Liver (tissue), 9 donors: Measurements from ENCODE around the gene XDH. TPM values are rescaled to one million over a fixed set of nuclear protein-coding genes. Genes with fewer than 3 reads are reported as not detected.

Experiments
- DNase-seq: peaks from one replicate; pipeline ENCODE4 v3.0.0-alpha.2; 2017; ENCODE audit warnings: low spot score
- H3K27ac ChIP-seq, 2 donors: one replicate each; pipeline ENCODE4 v1.7.0; 2013; ENCODE audit warnings: inconsistent platforms in 2 of 2, low read length in 2 of 2, control low read depth in 1 of 2, low read depth in 1 of 2, mild to moderate bottlenecking in 1 of 2
- H3K27me3 ChIP-seq, 4 donors: one replicate each; pipeline versions ENCODE4 v1.6.1 to v1.7.0; 2013; ENCODE audit warnings: low read length in 3 of 4, inconsistent platforms in 1 of 4, mild to moderate bottlenecking in 1 of 4, moderate library complexity in 1 of 4; ENCODE audit not compliant: control insufficient read depth in 4 of 4, insufficient read depth in 4 of 4
- H3K36me3 ChIP-seq, 4 donors: one replicate each; pipeline versions ENCODE4 v1.6.1 to v1.7.0; 2013; ENCODE audit warnings: low read length in 3 of 4, mild to moderate bottlenecking in 3 of 4, low read depth in 1 of 4, moderate library complexity in 1 of 4; ENCODE audit not compliant: control insufficient read depth in 4 of 4, insufficient read depth in 3 of 4
- H3K4me1 ChIP-seq, 4 donors: one replicate each; pipeline versions ENCODE4 v1.6.1 to v1.7.0; 2013; ENCODE audit warnings: low read length in 3 of 4, mild to moderate bottlenecking in 3 of 4, moderate library complexity in 1 of 4; ENCODE audit not compliant: control insufficient read depth in 4 of 4, insufficient read depth in 4 of 4
- H3K4me3 ChIP-seq, 3 donors: one replicate each; pipeline versions ENCODE4 v1.6.1 to v1.7.0; 2013; ENCODE audit warnings: low read length in 3 of 3, control low read depth in 1 of 3, low read depth in 1 of 3, mild to moderate bottlenecking in 1 of 3
- H3K9ac ChIP-seq, 2 donors: one replicate each; pipeline ENCODE4 v1.7.0; 2013; ENCODE audit warnings: low read length in 2 of 2, mild to moderate bottlenecking in 2 of 2, moderate library complexity in 2 of 2, control low read depth in 1 of 2, low read depth in 1 of 2
- H3K9me3 ChIP-seq, 4 donors: one replicate each; pipeline versions ENCODE4 v1.6.1 to v1.7.0; 2013; ENCODE audit warnings: low read length in 3 of 4; ENCODE audit not compliant: control insufficient read depth in 4 of 4
- CTCF ChIP-seq: fragments of 150-350 bp; IDR thresholded peaks from 2 replicates; pipeline ENCODE4 v1.5.1; 2017; ENCODE audit warnings: improper control_type of control experiment, low read depth, low read length; ENCODE audit not compliant: missing input control
- EGR1 ChIP-seq, 2 donors: IDR thresholded peaks; 2 replicates each; pipeline ENCODE4 v1.6.1; 2016 to 2018; ENCODE audit warnings: antibody characterized with exemption in 2 of 2, low read depth in 2 of 2
- FOXA1 ChIP-seq: IDR thresholded peaks from 2 replicates; pipeline ENCODE4 v1.6.1; 2016; ENCODE audit warnings: antibody characterized with exemption
- FOXA2 ChIP-seq: IDR thresholded peaks from 2 replicates; pipeline ENCODE4 v1.6.1; 2016; ENCODE audit warnings: antibody characterized with exemption
- GABPA ChIP-seq, 2 donors: IDR thresholded peaks in 1 of 2; conservative IDR thresholded peaks in 1 of 2; 2 replicates each; pipeline ENCODE4 v1.6.1; 2016; ENCODE audit warnings: antibody characterized with exemption in 2 of 2, mild to moderate bottlenecking in 1 of 2, moderate library complexity in 1 of 2
- HNF4A ChIP-seq, 2 donors: conservative IDR thresholded peaks; 2 replicates each; pipeline ENCODE4 v1.6.1; 2016; ENCODE audit warnings: antibody characterized with exemption in 2 of 2, mild to moderate bottlenecking in 2 of 2
- HNF4G ChIP-seq: IDR thresholded peaks from 2 replicates; pipeline ENCODE4 v1.6.1; 2016; ENCODE audit warnings: antibody characterized with exemption
- JUND ChIP-seq, 2 donors: IDR thresholded peaks; 2 replicates each; pipeline ENCODE4 v1.6.1; 2016; ENCODE audit warnings: antibody characterized with exemption in 2 of 2
- NR2F2 ChIP-seq: IDR thresholded peaks from 2 replicates; pipeline ENCODE4 v1.6.1; 2016; ENCODE audit warnings: antibody characterized with exemption
- RAD21 ChIP-seq, 2 donors: IDR thresholded peaks; 2 replicates each; pipeline ENCODE4 v1.6.1; 2016; ENCODE audit warnings: antibody characterized with exemption in 2 of 2, mild to moderate bottlenecking in 2 of 2
- RXRA ChIP-seq, 2 donors: IDR thresholded peaks; 2 replicates each; pipeline ENCODE4 v1.6.1; 2017 to 2018; ENCODE audit warnings: antibody characterized with exemption in 2 of 2, mild to moderate bottlenecking in 1 of 2
- SP1 ChIP-seq: IDR thresholded peaks from 2 replicates; pipeline ENCODE4 v1.6.1; 2018; ENCODE audit warnings: antibody characterized with exemption, mild to moderate bottlenecking
- TAF1 ChIP-seq: conservative IDR thresholded peaks from 2 replicates; pipeline ENCODE4 v1.6.1; 2016; ENCODE audit warnings: antibody characterized with exemption, mild to moderate bottlenecking
- YY1 ChIP-seq: IDR thresholded peaks from 2 replicates; pipeline ENCODE4 v1.6.1; 2016; ENCODE audit warnings: antibody characterized with exemption, mild to moderate bottlenecking
- ZBTB33 ChIP-seq: IDR thresholded peaks from 2 replicates; pipeline ENCODE4 v1.6.1; 2016; ENCODE audit warnings: antibody characterized with exemption
- WGBS: extraction: QIAGEN DNeasy Blood & Tissue Kit; methylation state at CpG from one replicate; pipeline ENCODE4 v1.1.7; 2013; 5-methylcytosine and 5-hydroxymethylcytosine counted together
- polyA plus RNA-seq, 2 donors: library from polyadenylated mRNA; stranded (reverse) in 1 of 2; unstranded in 1 of 2; fragments of 200-250 nt in 1 of 2; fragments of >200 nt in 1 of 2; fragmentation: Nextera tagmentation in 1 of 2; extraction: Ambion mirVana in 1 of 2; gene quantifications; one replicate each; pipeline versions ENCODE4 v1.2.1 to v1.2.3, GENCODE V29; 2013 to 2015
- total RNA-seq, 2 donors: library from RNA; depleted of rRNA; stranded (reverse); fragments of >200 nt; gene quantifications; one replicate each; pipeline ENCODE4 v1.2.3, GENCODE V29; 2014
- TF ChIP-seq, protein P1 (sequence below): IDR thresholded peaks from 2 replicates; pipeline ENCODE4 v1.6.1; 2016; ENCODE audit warnings: antibody characterized with exemption
- TF ChIP-seq, protein P2 (sequence below): IDR thresholded peaks from 2 replicates; pipeline ENCODE4 v1.6.1; 2016; ENCODE audit warnings: antibody characterized with exemption, mild to moderate bottlenecking
- TF ChIP-seq, protein P3 (sequence below): IDR thresholded peaks from 2 replicates; pipeline ENCODE4 v1.6.1; 2016; ENCODE audit warnings: antibody characterized with exemption
- donor health status: healthy.
- donor health status: healthy.
- donor health status: healthy.
- donor health status: healthy.
- donor health status: healthy.

The XDH gene
- total and polyA plus RNA-seq, 4 donors = 6.8 to 76.6 (median 12.0) TPM

DNA sequence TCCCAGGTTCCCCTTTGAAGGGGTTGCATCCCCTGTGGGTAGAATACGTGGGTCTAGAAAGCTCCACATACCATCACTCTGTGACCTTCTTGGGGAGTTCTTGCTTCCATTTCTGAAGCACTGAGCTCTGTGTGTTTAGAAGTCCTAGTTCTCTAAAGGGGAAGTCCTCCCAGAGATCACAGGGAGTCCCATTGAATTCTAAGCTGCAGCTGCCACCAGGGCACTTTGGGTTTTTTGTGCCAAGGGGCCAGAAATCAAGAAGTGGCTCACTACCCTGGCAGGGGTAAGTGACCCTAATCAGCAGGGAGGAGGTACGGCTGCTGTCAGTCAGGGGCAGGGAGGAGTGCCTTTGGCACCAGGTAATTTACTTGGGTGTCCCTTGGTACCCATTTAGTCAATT lies 109.7 kb downstream of the XDH start:
- H3K9me3 ChIP-seq = peaks cover 0 to 3% (median 0%) of the 10 kb centered on the region in 4 donors
- H3K4me3 ChIP-seq = no peak overlapping the region
- TF ChIP-seq EGR1 (IDR thresholded peaks at IDR 0.05; ENCODE audit: low read depth in 2 of 2) (no peak), CTCF (no peak), NR2F2 (no peak), HNF4A (conservative IDR thresholded peaks at IDR 0.05) (no peak), YY1 (no peak), TAF1 (no peak), FOXA1 (no peak), ZBTB33 (no peak), SP1 (no peak), JUND (IDR thresholded peaks at IDR 0.05) (no peak), HNF4G (no peak), GABPA (IDR thresholded peaks at IDR 0.05 in 1 of 2, conservative IDR thresholded peaks at IDR 0.05 in 1 of 2) (no peak)
- H3K27me3 ChIP-seq = no peaks in the 10 kb centered on the region
- H3K27ac ChIP-seq = no peak overlapping the region
- DNase-seq = peak; percentile 19
- 84% methylated on average over 2 of the region's 2 CpGs for WGBS
- no peaks in the 10 kb centered on the region for H3K4me1 ChIP-seq
- H3K36me3 ChIP-seq = no peaks in the 10 kb centered on the region
- no peak overlapping the region for H3K9ac ChIP-seq

GRCh38 chr2:31302940-31303563 lies 111.5 kb downstream of the XDH start:
- DNase-seq = no peak
- 87% methylated on average over 9 of the region's 9 CpGs for WGBS

More at GRCh38 chr2:31302940-31303563, 111.5 kb downstream of the XDH start:
- H3K9me3 ChIP-seq = no peaks in the 10 kb centered on the region
- H3K27me3 ChIP-seq = no peaks in the 10 kb centered on the region
- TF ChIP-seq FOXA2 (no peak), TAF1 (no peak), YY1 (no peak), CTCF (no peak), SP1 (no peak), FOXA1 (no peak), NR2F2 (no peak), EGR1 (IDR thresholded peaks at IDR 0.05; ENCODE audit: low read depth in 2 of 2) (no peak), ZBTB33 (no peak), HNF4G (no peak), RAD21 (IDR thresholded peaks at IDR 0.05) (no peak), RXRA (IDR thresholded peaks at IDR 0.05) (no peak), GABPA (IDR thresholded peaks at IDR 0.05 in 1 of 2, conservative IDR thresholded peaks at IDR 0.05 in 1 of 2) (no peak), HNF4A (conservative IDR thresholded peaks at IDR 0.05) (no peak), JUND (IDR thresholded peaks at IDR 0.05) (no peak)
- TF ChIP-seq, protein P1, sequence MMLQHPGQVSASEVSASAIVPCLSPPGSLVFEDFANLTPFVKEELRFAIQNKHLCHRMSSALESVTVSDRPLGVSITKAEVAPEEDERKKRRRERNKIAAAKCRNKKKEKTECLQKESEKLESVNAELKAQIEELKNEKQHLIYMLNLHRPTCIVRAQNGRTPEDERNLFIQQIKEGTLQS = no peak
- TF ChIP-seq, protein P2, sequence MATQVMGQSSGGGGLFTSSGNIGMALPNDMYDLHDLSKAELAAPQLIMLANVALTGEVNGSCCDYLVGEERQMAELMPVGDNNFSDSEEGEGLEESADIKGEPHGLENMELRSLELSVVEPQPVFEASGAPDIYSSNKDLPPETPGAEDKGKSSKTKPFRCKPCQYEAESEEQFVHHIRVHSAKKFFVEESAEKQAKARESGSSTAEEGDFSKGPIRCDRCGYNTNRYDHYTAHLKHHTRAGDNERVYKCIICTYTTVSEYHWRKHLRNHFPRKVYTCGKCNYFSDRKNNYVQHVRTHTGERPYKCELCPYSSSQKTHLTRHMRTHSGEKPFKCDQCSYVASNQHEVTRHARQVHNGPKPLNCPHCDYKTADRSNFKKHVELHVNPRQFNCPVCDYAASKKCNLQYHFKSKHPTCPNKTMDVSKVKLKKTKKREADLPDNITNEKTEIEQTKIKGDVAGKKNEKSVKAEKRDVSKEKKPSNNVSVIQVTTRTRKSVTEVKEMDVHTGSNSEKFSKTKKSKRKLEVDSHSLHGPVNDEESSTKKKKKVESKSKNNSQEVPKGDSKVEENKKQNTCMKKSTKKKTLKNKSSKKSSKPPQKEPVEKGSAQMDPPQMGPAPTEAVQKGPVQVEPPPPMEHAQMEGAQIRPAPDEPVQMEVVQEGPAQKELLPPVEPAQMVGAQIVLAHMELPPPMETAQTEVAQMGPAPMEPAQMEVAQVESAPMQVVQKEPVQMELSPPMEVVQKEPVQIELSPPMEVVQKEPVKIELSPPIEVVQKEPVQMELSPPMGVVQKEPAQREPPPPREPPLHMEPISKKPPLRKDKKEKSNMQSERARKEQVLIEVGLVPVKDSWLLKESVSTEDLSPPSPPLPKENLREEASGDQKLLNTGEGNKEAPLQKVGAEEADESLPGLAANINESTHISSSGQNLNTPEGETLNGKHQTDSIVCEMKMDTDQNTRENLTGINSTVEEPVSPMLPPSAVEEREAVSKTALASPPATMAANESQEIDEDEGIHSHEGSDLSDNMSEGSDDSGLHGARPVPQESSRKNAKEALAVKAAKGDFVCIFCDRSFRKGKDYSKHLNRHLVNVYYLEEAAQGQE = no peak
- TF ChIP-seq, protein P3, sequence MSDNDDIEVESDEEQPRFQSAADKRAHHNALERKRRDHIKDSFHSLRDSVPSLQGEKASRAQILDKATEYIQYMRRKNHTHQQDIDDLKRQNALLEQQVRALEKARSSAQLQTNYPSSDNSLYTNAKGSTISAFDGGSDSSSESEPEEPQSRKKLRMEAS = no peak
- no peaks in the 10 kb centered on the region for H3K36me3 ChIP-seq
- H3K4me3 ChIP-seq = no peak overlapping the region
- H3K9ac ChIP-seq = no peak overlapping the region
- no peak overlapping the region for H3K27ac ChIP-seq
- no peaks in the 10 kb centered on the region for H3K4me1 ChIP-seq
